ENCODE results near the gene DBP.

DBP gene

GRCh38 chr19:48629599-48630295 is 7.4 kb downstream of the DBP start:
- Histone ChIP-seq H3K27ac (no peak overlapping the region), H3K4me2 (ENCODE audit: low read length) (no peak overlapping the region), H3K36me3 (ENCODE audit: control insufficient read depth, insufficient read depth, low read length) (no peaks in the 10 kb centered on the region), H3K9me3 (ENCODE audit: control insufficient read depth, low read length) (no peaks in the 10 kb centered on the region), H3K9ac (no peak overlapping the region), H3K27me3 (ENCODE audit: control insufficient read depth, insufficient read depth, low read length) (no peaks in the 10 kb centered on the region), H3K79me2 (no peaks in the 10 kb centered on the region), H3K4me3 (ENCODE audit: low read depth, low read length) (no peak overlapping the region), H3K4me1 (peaks cover 40% of the 10 kb centered on the region), H2AFZ (no peak overlapping the region)
- TF ChIP-seq, protein P1, sequence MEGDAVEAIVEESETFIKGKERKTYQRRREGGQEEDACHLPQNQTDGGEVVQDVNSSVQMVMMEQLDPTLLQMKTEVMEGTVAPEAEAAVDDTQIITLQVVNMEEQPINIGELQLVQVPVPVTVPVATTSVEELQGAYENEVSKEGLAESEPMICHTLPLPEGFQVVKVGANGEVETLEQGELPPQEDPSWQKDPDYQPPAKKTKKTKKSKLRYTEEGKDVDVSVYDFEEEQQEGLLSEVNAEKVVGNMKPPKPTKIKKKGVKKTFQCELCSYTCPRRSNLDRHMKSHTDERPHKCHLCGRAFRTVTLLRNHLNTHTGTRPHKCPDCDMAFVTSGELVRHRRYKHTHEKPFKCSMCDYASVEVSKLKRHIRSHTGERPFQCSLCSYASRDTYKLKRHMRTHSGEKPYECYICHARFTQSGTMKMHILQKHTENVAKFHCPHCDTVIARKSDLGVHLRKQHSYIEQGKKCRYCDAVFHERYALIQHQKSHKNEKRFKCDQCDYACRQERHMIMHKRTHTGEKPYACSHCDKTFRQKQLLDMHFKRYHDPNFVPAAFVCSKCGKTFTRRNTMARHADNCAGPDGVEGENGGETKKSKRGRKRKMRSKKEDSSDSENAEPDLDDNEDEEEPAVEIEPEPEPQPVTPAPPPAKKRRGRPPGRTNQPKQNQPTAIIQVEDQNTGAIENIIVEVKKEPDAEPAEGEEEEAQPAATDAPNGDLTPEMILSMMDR (IDR thresholded peaks at IDR 0.05), result no peak

DNA sequence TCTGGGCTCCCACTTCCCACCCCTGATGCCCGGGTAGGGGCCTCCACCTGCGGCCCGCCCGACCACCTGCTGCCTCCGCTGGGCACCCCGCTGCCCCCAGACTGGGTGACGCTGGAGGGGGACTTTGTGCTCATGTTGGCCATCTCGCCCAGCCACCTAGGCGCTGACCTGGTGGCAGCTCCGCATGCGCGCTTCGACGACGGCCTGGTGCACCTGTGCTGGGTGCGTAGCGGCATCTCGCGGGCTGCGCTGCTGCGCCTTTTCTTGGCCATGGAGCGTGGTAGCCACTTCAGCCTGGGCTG is 7.9 kb downstream of the DBP start:
- Histone ChIP-seq H3K9me3 (ENCODE audit: control insufficient read depth, low read length) (no peaks in the 10 kb centered on the region), H3K79me2 (no peaks in the 10 kb centered on the region), H2AFZ (no peak overlapping the region), H3K4me1 (peaks cover 39% of the 10 kb centered on the region), H3K9ac (no peak overlapping the region), H3K27ac (no peak overlapping the region), H3K4me2 (ENCODE audit: low read length) (no peak overlapping the region), H3K4me3 (ENCODE audit: low read depth, low read length) (no peak overlapping the region), H3K27me3 (ENCODE audit: control insufficient read depth, insufficient read depth, low read length) (no peaks in the 10 kb centered on the region), H3K36me3 (ENCODE audit: control insufficient read depth, insufficient read depth, low read length) (no peaks in the 10 kb centered on the region)
- TF ChIP-seq, protein P1 (IDR thresholded peaks at IDR 0.05), result no peak

- Histone ChIP-seq H3K4me3 (ENCODE audit: low read depth, low read length) (no peak overlapping the region), H3K36me3 (ENCODE audit: control insufficient read depth, insufficient read depth, low read length) (no peaks in the 10 kb centered on the region), H3K4me2 (ENCODE audit: low read length) (no peak overlapping the region), H3K9ac (no peak overlapping the region), H3K4me1 (peaks cover 34% of the 10 kb centered on the region), H3K79me2 (no peaks in the 10 kb centered on the region), H3K9me3 (ENCODE audit: control insufficient read depth, low read length) (no peaks in the 10 kb centered on the region), H3K27ac (no peak overlapping the region), H2AFZ (no peak overlapping the region), H3K27me3 (ENCODE audit: control insufficient read depth, insufficient read depth, low read length) (no peaks in the 10 kb centered on the region)
- TF ChIP-seq, protein P1 (IDR thresholded peaks at IDR 0.05), result no peak
These were observed 8.5 kb downstream of the DBP start for GRCh38 chr19:48628486-48629296.

- Histone ChIP-seq H3K9ac (no peak overlapping the region), H3K27me3 (ENCODE audit: control insufficient read depth, insufficient read depth, low read length) (no peaks in the 10 kb centered on the region), H3K9me3 (ENCODE audit: control insufficient read depth, low read length) (no peaks in the 10 kb centered on the region), H3K36me3 (ENCODE audit: control insufficient read depth, insufficient read depth, low read length) (no peaks in the 10 kb centered on the region), H3K4me2 (ENCODE audit: low read length) (no peak overlapping the region), H2AFZ (no peak overlapping the region), H3K27ac (no peak overlapping the region), H3K79me2 (no peaks in the 10 kb centered on the region), H3K4me1 (peaks cover 32% of the 10 kb centered on the region), H3K4me3 (ENCODE audit: low read depth, low read length) (no peak overlapping the region)
- TF ChIP-seq, protein P1 (IDR thresholded peaks at IDR 0.05), result no peak
These were observed 9.3 kb downstream of the DBP start for GRCh38 chr19:48627865-48628314.
